Omental fat pad (tissue), 4 donors: ENCODE measurements around the gene UGT1A7. TPM values are rescaled to one million over a fixed set of nuclear protein-coding genes. Genes with fewer than 3 reads are reported as not detected.

Experiments used
- ATAC-seq: fragments of 150-250 bp; one replicate; pipeline ENCODE4 v1.9.1; 2016; ENCODE audit warnings: mild to moderate bottlenecking, moderate library complexity; ENCODE audit not compliant: low FRiP score
- DNase-seq: peaks from one replicate; pipeline ENCODE4 v3.0.0-alpha.2; 2019; ENCODE audit warnings: low spot score
- total RNA-seq, 4 donors: library from RNA; depleted of rRNA; stranded (reverse); fragments of >200 nt; gene quantifications; one replicate each; pipeline ENCODE4 v1.1.0, GENCODE V29; 2016
- TF ChIP-seq, protein P1 (sequence below), 3 donors: fragments of 450-650 bp; IDR thresholded peaks; one replicate each; pipeline ENCODE4 v1.5.1; 2016 to 2017; ENCODE audit warnings: antibody characterized with exemption in 3 of 3, mild to moderate bottlenecking in 3 of 3, moderate library complexity in 2 of 3

Gene UGT1A7
- total RNA-seq, 4 donors from 2014 or later: not detected

DNA sequence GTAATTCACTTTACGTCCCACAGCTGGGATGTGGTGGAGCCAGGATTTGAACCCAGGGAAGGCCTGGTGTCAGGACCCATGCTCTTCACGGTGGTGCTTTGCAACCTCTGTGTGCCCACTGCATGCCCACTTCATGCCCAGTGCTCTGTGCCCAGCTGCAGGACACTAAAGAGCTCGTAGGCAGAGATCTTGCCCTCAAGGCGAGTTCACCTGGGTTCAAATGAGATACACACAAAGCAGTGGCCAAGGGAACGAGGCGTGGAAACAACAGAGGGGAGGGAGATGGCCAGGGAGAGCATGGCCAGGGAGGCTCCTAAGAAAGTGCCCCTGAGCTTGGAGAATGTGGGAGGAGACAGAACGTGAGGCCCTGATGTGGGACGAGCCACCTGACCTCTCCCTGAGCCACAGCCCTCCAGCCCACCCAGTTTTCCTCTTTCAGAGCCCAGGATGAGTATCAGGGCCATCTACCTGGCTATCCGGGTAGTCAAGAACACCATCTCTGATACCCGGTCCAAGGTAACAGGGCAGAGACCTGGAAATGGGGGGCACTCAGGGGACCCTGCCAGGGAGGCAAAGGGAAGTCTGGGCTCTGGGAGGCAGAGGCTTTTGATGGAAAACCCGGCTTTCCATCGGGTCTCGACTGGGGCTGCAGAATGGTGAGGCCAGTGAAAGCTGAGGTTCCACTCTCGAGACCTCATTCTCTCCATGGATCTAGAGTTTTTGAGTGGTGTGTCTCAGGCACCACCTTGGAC, 116.8 kb downstream of the UGT1A7 start:
- TF ChIP-seq, protein P1, sequence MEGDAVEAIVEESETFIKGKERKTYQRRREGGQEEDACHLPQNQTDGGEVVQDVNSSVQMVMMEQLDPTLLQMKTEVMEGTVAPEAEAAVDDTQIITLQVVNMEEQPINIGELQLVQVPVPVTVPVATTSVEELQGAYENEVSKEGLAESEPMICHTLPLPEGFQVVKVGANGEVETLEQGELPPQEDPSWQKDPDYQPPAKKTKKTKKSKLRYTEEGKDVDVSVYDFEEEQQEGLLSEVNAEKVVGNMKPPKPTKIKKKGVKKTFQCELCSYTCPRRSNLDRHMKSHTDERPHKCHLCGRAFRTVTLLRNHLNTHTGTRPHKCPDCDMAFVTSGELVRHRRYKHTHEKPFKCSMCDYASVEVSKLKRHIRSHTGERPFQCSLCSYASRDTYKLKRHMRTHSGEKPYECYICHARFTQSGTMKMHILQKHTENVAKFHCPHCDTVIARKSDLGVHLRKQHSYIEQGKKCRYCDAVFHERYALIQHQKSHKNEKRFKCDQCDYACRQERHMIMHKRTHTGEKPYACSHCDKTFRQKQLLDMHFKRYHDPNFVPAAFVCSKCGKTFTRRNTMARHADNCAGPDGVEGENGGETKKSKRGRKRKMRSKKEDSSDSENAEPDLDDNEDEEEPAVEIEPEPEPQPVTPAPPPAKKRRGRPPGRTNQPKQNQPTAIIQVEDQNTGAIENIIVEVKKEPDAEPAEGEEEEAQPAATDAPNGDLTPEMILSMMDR (IDR thresholded peaks at IDR 0.05): no peak
- ATAC-seq: no peak

DNA sequence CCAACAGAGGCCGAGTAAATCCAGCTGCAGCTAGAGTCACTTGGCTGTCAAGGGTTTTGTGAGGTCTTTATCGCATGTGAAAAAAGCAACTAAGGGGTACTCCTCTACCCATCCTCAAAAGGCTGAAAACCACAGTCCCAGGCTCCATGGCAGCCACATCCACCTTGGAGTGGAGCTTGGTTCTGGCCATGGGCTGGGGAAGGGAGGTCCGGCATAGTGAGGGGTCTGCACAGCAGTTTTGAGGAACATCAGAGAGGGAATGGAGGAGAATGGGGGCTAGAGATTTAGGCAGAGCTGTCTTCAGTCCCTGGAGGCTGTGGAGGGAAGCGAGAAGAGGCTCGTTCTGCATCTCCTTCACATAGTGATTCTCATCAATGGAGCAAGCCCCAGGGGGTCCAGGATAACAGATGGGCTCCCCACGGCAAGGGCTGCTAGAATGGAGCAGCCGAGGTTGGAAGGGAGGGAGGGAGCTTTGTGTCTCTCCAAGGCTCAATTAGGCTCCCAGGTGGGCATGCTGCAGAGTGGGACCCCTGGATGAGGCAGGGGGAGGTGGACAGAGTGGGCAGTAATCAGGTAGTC, 117.5 kb downstream of the UGT1A7 start:
- no peak for ATAC-seq
- no peak for DNase-seq
- TF ChIP-seq, protein P1 (IDR thresholded peaks at IDR 0.05): no peak

More for the DNA sequence above, 116.8 kb downstream of the UGT1A7 start:
- no peak for DNase-seq

DNA sequence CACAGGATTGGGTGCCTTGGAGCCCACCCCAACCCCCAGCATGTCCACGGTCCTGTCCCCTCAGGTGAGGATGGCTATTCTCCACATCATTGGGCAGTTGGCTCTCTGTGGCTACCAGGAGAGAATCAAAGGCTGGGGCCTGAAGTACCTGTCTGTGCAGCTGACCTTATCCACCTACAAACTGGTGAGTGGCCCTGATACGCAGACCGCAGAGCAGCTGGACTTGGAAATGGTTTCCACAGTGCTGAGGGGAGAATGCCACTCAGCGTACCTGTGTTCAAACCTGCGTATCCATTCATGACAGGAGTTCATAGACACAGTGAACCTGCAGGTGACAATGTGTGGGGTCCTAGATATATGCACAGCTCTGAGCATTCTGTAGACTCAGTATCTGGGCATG, 118.0 kb downstream of the UGT1A7 start:
- ATAC-seq (no peak), DNase-seq (no peak)
- TF ChIP-seq, protein P1 (IDR thresholded peaks at IDR 0.05): no peak

DNA sequence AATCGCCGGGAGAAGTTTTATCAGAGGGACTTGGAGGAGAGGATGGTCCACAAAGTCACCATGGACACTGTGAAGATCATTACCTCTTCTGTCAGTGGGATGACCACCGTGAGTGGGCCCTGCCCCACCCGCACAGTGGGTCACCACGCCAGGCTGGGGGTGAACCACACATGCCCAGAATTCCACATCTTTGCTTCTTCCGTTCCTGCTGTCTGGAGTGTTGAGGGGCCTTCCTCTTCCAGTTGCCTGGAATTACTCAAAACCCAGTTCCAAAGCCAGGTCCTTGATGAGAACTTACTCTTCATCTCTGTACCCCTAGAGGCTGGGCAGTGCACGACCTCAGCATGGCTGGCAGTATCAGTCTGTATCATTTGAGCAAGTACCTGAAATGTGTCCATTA, 118.5 kb downstream of the UGT1A7 start:
- ATAC-seq (no peak), DNase-seq (no peak)
- TF ChIP-seq, protein P1 (IDR thresholded peaks at IDR 0.05): no peak

DNA sequence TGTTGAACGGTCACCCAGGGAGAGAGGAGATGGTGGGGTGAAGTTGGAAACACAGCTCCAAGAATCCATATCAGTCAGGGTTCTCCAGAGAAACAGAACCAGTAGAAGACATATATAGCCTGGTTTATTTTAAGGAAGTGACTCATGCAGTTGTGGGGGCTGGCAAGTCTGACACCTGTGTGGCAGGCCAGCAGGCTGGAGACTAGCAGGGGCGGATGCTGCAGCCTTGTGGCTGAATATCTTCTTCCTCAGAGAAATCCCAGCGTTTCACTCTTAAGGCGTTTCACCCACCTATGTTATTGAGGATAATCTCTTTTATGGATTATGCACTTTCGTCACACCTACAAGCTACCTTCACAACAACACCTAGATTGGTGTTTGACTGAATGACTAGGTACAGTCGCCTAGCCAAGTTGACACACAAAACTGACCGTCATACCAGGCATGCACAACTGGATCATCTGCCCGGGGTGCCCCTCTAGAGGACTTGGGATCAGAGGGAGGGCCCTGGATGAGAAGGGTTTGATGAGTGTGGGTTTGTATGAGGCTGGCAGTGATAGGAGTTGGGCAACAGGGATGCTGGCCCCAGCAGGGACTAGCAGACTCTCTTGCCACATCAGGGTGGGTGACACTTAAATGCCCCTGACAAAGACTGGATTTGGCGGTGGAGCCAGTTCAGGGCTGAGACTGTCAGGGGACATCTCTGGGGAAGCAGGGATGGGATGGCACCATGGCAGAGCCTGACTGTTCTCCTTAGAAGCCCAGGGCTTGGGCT, 119.8 kb downstream of the UGT1A7 start:
- TF ChIP-seq, protein P1 (IDR thresholded peaks at IDR 0.05): no peak
- ATAC-seq (no peak), DNase-seq (no peak)

DNA sequence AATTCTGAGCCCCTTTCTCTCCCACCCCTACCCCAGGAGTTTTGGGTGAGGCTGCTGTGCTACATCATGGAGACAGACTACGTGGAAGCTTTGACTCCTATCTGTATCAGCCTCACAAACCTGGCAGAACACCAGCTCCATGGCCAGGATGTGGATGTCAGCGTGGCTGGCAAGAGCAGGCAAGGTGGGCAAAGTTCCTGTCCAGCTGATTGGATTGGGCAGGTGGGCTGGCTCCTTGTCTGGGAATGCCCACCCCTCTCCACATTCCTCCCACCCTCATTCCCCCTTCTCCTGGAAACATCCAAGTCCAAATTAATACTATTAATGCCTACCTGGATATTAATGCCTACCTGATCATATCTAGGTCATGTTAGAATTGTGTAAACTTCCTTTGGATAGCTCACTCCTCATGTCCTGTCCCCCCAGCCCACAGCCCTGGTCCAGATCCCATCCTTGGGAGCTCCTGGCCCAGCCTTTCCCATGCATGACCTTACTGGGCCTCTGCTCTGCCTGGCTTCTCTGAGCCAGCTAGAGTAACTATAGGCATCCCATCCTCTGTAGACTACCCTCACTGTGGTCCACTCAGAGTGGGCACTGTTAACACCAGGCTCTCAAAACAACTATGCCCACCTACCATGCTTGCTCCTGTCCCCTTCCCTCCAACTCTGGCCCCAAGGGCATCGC, 120.6 kb downstream of the UGT1A7 start:
- no peak for DNase-seq
- no peak for ATAC-seq
- TF ChIP-seq, protein P1 (IDR thresholded peaks at IDR 0.05): no peak
